Activated CD4-positive, alpha-beta T cell treated with anti-CD3 and anti-CD28 coated beads, Interleukin-2, amount 50 U/mL, for 48 hours (primary cell): ENCODE data around the gene CYP2R1.
"Not testable (repeated sequence)": the region's sequence is repeated elsewhere in the genome, so short reads cannot be mapped to it uniquely, and the experiment has no call there.

Experiments used
- DNase-seq, 2 experiments: peaks; one replicate each; pipeline ENCODE4 v3.0.0-alpha.2; 2020

The CYP2R1 gene

DNA sequence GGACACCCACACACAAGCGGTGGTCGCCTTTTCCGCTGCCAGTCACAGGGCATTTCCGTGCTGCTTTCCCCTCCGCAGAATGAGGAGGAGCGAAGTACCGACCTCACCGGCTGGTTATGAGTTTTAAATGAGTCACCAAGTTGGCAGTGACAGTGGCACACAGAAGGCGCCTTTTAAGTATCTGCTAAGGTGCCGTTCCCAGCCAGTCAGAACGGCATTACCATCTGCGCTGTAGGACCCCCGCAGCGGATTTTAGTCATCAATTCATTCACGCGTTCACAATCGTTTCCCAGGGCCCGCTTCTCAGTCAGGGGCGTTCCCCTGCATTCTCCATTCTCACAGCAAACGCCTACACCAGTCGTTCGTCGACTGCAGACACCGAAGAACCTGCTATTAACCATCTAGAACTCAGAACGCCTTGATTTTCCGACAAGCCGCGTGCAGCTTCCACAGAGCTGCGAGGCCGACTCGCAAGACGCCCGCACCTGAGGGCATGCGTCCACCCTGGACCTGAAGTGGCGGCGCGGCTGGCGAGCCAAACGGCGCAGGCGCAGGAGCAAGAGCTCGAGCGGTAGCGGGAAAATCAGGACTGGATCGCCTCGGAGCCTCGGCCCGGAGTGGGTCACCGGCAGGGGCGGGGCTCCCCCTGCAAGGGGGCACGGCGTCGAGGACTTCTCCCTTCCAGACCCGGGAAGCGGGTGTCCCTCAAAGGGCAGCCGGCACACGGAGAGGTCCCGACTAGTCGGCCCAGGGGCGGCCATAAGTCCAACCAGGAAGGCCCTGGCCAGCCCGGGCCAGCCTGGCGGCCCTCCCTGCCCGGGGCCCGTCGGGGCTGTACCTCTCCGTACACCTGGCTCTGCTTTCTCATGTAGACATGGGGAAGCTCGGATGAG, 642 bp downstream of the CYP2R1 start:
- peak; percentile 82 to 88 for DNase-seq

DNA sequence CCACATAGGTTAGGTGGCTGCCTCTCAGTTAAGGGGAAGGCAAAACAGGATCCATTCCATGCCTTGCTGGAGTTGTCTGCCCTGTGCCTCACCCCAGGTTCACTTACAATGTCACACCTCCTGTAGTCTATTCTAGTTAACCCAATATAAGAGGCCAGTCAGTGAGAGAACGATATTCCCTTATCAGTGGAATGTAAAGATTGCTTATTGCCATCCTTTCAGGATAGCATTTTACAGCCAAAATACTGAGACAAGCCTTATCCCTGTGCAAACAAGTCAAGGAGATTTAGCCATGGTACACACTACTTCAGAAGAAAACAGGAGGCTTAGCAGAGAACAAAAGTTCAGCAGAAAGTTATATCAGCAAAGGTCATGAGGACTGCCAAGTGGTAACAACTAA, 5.5 kb downstream of the CYP2R1 start:
- DNase-seq: no peak

DNA sequence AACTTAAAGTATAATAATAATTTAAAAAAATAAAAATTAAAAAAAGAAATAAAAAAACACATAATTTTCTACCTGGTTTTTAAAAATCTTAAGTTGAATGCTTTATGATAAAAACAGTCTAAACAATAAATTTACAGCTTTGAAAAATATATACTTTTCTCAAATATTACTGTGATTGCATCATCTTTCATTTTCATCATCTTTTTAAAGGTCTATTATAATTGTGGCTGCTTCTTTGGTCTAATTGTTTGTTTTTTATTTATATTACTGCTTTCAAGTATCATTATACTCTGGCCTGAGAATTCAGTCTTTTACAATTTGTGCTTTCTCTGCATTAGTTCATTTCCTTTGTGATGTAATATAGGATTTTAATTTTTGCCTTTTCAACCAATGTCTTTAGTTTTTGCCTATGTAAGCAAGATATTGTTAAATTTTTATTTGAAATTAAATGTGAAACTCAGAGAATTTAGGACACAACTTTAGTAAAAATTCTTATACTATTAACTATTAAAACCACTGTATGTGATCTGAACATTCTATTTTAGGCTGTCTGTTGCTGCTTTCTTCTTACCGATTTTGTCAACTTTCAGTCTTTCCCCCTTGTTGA, 7.3 kb downstream of the CYP2R1 start:
- no peak for DNase-seq

DNA sequence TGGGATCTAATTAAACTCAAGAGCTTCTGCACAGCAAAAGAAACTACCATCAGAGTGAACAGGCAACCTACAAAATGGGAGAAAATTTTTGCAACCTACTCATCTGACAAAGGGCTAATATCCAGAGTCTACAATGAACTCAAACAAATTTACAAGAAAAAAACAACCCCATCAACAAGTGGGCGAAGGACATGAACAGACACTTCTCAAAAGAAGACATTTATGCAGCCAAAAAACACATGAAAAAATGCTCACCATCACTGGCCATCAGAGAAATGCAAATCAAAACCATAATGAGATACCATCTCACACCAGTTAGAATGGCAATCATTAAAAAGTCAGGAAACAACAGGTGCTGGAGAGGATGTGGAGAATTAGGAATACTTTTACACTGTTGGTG, 8.3 kb downstream of the CYP2R1 start:
- not testable (repeated sequence) for DNase-seq

DNA sequence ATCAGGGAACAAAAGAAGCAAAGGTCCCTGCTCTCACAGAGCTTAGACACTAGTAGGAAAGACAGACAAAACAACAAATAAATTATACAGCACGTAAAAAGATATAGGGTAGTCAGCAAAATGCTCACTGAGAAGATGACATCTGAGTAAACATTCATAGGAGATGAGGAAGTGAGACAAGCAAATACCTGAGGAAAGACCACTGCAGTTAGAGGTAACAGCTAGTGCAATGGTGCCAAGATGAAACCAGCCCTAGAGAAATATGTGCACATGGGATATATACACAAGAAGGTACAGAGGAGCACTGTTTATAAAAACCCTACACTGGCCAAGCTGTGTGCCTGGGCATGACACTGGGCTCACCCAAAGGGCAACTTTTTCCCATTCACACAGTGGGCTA, 9.8 kb downstream of the CYP2R1 start:
- no peak for DNase-seq

DNA sequence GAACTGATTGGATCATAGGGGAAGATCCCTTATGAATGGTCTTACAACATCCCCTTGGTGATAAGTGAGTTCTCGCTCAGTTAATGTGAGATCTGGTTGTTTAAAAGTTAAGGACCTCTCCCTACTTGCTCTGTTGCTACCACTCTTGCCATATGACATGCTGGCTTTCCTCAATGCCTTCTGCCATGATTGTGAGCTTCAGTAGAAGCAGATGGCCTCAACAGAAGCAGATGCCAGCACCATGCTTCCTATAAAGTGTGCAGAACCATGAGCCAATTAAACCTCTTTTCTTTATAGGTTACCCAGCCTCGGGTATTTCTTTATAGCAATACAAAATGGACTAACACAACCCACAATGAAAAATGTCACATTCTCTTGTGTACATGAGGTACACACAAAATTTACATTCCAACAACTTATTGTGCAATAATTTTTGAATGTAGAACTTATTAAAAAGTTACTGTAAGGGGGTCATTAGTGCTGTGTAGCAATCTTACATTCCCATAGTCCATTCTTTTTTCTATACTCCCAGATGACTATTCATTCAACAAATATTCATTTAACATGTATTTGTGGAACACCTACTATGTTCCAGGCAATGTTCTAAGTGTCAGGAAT, 10.3 kb downstream of the CYP2R1 start:
- no peak for DNase-seq

DNA sequence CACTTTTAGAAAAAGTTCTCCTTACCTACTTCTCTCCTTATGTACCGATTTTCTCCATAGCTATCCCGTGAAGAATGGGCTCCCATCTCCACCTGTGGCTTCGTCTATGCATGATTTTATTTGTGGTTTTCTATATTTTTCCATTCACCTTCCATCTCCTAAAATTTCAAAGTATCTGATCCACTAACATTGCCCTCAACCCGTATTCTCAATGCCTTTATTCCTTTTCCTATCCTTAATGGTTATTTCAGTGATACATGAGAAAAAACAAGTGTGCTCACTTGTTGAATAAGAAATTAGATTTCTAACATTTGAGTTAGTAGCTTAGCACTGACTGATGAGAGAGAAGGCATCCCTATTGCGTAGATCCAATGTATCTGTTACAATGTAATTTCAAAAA, 16.9 kb downstream of the CYP2R1 start:
- no peak for DNase-seq

DNA sequence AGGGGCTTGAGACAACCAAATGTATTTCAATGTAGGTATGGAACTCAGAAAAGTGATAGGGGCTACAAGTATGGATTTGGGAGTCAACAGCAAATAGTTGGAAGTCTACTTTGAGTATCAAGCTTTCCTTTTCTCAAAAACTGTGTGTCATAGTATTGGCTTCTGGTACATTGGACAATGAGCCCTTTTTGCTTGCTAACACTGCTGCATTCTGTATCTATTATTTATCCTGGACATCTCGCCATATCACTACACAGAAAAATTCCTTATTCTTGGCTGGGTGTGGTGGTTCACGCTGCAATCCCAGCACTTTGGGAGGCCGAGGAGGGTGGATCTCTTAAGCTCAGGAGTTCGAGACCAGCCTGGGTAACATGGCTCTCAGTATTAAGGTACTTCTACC, 18.4 kb downstream of the CYP2R1 start:
- no peak for DNase-seq

DNA sequence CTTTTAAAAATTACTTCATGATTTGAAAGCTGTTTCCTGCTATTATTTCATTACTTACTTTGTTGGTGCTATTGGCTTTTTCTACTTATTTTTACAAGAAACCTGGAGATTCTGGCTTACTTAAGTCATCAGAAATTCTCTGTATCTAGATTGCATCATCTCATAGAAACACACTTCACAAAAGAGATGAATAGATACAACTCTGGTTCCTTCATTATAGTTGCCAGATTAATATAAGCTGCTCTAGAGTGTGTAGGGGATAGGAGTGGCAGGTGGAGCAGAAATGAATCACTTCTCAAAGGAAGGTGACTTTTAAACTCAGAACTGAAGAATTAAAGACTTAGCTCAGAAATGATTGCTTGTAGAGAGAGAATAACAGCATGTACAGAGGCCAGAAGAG, 20.0 kb downstream of the CYP2R1 start:
- DNase-seq: no peak

DNA sequence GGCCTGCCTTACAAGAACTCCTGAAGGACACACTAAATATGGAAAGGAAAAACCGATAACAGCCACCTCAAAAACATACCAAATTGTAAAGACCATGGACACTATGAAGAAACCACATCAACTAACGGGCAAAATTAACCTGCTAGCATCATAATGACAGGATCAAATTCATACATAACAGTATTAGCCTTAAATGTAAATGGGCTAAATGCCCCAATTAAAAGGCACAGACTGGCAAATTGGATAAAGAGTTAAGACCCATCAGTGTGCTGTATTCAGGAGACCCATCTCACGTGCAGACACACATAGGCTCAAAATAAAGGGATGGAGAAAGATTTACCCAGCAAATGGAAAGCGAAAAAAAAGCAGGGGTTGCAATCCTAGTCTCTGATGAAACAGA, 28.3 kb downstream of the CYP2R1 start:
- DNase-seq: not testable (repeated sequence)

DNA sequence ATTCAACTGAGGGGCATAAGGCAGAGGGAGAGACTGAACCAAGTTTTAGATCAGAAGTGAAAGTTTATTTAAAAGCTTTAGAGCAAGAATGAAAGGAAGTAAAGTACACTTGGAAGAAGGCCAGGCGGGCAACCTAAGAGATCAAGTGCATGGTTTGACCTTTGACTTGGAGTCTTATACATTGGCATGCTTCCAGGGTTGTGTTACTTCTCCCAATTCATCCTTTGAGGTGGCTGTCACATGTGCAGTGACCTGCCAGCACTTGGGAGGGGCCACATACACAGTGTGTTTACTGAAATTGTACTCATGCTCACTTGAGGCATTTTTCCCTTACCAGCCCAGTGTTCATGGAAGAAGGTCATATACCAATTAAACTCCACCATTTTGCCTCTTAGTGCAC, 30.4 kb downstream of the CYP2R1 start:
- no peak for DNase-seq

DNA sequence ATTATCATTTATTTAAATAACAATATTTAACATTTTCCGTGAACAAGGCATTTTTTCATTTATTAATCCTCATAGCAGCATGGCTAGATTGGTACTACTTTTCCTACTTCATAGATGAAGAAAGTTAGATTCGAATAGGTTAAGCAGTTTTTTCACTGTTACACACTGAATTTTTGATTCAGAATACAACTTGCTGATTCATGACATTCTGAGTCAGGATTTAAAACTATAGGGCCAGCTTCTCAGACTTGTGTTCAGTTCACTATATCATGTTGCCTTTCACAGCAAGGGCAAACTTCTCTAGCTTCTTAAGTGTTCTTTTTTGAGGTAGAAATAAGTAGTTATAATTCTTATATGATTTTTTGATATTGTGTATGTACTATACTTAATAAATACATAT, 31.5 kb downstream of the CYP2R1 start:
- no peak for DNase-seq

DNA sequence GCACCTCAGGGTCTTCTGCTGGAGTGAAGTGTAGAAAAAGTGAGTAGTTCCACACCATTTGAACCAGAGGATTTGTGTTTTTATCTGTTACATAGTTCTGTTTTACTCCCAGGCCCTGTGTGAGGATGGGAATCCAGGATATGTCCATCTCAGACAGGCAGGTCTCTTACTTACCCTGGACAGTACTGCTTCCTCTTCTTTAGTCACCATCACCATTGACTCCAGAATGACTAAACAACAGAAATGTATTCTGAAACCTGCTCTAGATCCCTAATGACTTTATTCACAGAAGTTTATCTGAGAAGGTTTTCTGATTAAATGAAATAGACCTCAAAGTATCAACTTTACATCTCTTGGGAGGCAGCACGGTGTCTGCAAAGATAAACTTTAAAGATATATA, 33.6 kb downstream of the CYP2R1 start:
- DNase-seq: no peak

DNA sequence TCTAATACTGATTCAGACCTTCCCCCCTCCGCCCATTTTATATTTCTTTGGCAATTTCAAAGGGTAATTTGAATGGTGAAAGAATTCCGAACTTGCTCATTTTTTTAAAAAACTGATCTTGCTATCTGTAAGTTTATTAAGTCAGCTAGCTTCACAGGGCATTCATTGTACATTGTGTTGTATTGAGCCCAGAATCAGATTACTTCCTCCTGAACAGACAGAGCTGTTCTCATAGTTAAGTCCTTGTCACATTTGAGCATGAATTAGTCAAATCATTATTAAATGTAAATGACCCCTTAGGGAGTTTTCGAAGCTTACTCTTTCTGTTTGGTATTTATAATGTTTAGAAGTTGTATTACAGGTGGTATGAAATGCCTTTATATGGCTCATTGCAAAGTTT, 34.4 kb downstream of the CYP2R1 start:
- DNase-seq: no peak

DNA sequence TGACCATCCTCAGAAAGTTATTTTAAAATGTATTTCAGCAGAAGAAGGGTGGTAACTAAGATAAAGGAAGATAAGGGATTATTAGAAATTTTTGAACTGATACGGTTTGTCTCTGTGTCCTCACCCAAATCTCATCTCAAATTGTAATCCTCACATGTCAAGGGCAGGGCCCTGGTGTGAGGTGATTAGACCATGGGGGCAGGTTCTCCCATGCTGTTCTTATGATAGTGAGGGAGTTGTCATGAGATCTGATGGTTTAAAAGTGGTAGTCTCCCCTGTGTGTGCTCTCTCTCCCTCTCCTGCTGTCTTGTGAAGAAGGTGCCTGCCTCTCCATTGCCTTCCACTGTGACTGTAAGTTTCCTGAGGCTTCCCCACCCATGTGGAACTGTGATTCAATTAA, 36.1 kb downstream of the CYP2R1 start:
- no peak for DNase-seq

DNA sequence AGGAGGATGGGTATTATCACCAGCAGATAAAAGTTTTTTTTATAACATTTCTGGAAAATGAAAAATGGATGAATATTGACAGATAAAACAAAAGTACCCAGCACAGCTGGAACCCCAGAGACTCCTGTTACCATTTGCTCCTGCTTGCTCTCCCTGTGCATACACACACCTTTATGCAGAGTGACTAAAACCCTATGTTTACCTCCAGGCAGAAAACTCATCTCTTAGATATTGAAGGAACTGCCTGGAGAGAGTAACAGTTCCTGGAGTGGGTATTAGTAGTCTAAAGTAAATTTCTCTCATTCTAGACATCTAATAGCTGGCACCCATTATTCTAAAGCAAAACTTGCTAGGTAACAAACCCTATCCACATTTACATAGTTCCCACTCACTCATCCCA, 38.0 kb downstream of the CYP2R1 start:
- no peak for DNase-seq

DNA sequence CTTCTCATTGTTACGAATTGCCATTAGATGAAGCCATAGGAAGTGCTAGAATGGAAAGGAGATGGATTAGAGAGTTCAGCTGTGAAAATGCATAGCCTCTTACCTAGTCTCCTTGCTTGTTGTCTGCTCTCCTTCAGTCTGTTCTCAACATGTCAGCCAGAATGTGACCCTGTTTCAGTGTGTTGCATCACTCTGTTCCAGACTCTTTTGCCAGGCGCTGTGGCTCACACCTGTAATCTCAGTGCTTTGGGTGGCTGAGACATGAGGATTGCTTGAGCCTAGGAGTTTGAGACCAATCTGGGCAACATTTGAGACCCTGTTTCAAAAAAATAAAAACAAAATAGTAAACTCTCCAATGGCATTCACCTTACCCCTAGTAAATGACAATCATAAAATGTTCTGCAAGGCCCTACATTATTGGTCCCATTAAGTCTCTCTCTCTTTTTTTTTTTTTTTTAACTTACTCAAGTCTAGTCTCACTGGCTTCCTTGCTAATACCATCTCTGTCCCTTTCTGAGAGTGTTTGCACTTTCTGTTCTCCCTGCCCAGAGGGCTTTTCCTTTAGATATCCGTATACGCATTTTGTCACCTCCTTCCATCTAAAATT, 39.4 kb downstream of the CYP2R1 start:
- no peak for DNase-seq

DNA sequence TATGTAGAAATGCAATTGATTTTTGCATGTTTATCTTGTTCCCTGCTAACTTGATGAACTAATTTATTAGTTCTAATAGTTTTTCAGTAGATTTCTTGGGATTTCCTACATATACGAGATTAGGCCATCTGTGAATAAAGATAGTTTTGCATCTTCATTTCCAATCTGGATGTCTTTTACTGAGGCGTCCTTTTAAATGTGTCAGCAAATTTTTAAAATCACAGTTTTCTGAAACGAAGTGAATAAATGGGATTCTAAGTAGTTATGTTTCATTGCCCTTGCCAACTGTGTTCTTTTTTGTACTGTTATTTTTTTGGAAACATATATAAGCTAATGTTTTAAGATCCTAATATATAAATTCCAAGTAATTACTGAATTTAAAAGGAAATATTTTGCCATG, 50.0 kb downstream of the CYP2R1 start:
- DNase-seq: no peak

DNA sequence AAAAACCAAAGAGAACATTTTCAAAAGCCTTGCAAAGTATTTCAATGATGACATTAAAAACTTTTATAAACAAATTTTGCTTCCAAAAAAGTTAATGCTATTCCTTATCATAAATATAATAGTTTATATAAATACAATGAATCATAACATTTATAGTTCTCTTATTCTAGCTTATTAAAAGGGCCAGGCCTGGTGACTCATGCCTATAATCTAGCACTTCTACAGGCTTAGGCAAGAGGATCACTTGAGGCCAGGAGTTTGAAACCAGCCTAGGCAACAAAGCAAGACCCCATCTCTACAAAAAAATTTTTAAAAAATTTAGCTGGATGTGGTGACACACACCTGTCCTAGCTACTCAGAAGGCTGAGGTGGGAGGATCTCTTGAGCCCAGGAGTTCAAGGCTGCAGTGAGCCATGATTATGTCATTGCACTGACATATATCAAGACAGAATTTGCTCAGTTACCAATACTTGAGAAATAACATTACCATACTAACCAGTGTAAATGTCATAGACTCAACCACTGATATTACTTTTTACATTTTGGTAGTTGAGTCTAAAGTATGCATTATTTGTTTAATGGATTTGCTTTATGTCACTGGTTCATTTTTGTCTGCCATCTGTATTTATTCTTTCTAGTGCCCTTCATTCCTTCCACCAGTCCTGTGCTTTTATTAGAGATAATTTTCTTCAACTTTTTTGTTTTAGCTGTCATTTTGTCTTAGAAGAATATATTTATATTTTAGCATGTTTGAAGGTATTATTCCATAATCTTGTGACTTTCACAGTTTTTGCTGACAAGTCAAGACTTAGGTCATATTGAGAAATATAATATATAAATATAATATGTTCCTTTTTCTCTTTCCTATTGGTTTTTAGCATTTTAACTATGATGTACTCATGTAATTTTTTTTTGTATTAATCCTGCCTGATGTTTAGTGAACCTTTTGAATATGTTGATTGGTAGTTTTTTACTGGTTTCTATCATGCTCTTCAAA, 56.2 kb downstream of the CYP2R1 start:
- DNase-seq: no peak
